ENCODE data around the gene PRKN. TPM values are rescaled to one million over a fixed set of nuclear protein-coding genes. Genes with fewer than 3 reads are reported as not detected.

The PRKN gene
- total RNA-seq, 1 donor from 2014 or later: 4.9 TPM

GRCh38 chr6:162388383-162388777 is 339.2 kb downstream of the PRKN start:
- Histone ChIP-seq H3K27me3 (no peaks in the 10 kb centered on the region), H3K9me3 (no peaks in the 10 kb centered on the region), H3K4me1 (no peaks in the 10 kb centered on the region), H3K4me3 (no peak overlapping the region), H3K27ac (no peak overlapping the region), H3K36me3 (no peaks in the 10 kb centered on the region)
- intact Hi-C loops (cut with DNase I): no loop called here
- TF ChIP-seq POLR2AphosphoS5 (IDR thresholded peaks at IDR 0.05; ENCODE audit: insufficient read depth in 1 of 2, low read depth in 1 of 2) (no peak), POLR2A (IDR thresholded peaks at IDR 0.05) (no peak)
- TF ChIP-seq, protein P1, sequence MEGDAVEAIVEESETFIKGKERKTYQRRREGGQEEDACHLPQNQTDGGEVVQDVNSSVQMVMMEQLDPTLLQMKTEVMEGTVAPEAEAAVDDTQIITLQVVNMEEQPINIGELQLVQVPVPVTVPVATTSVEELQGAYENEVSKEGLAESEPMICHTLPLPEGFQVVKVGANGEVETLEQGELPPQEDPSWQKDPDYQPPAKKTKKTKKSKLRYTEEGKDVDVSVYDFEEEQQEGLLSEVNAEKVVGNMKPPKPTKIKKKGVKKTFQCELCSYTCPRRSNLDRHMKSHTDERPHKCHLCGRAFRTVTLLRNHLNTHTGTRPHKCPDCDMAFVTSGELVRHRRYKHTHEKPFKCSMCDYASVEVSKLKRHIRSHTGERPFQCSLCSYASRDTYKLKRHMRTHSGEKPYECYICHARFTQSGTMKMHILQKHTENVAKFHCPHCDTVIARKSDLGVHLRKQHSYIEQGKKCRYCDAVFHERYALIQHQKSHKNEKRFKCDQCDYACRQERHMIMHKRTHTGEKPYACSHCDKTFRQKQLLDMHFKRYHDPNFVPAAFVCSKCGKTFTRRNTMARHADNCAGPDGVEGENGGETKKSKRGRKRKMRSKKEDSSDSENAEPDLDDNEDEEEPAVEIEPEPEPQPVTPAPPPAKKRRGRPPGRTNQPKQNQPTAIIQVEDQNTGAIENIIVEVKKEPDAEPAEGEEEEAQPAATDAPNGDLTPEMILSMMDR (IDR thresholded peaks at IDR 0.05): no peak
- DNase-seq (ENCODE audit: extremely low spot score in 2 of 2): no peak

DNA sequence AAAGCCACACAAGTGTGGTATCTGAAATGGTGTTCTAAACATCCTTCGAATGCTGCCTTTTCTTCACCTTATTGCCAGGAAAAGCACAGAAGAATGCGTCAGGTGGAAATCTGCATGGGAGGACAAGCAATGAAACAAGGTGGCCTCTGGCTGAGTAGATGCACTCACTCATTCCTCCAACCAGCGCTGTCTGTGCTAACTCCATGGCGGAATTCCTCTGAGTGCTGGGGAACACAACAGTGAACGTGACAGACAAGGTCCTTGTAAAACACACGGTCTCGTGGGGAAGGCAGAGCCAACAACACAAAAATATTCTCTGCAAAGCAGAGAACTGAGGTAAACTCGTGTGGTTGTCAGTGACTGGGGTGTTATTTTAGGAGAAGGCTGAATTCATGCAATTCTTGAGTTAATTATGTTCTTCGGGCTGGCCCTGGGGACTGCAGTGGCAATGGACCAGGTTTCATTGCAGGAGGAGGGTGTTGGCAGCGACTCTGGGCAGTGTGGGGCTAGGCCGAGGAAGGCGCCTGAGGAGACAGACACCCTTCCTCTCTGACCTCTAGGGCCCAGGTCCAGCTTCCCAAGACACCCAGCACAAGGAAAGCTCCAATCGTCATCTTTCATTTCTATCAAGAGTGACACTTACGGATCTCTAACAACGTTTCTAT is 339.7 kb downstream of the PRKN start:
- Histone ChIP-seq H3K27ac (no peak overlapping the region), H3K36me3 (no peaks in the 10 kb centered on the region), H3K4me3 (no peak overlapping the region), H3K27me3 (no peaks in the 10 kb centered on the region), H3K9me3 (no peaks in the 10 kb centered on the region), H3K4me1 (no peaks in the 10 kb centered on the region)
- TF ChIP-seq POLR2AphosphoS5 (IDR thresholded peaks at IDR 0.05; ENCODE audit: insufficient read depth in 1 of 2, low read depth in 1 of 2) (no peak), POLR2A (IDR thresholded peaks at IDR 0.05) (no peak)
- TF ChIP-seq, protein P1 (IDR thresholded peaks at IDR 0.05): no peak
- DNase-seq (ENCODE audit: extremely low spot score in 2 of 2): no peak
- intact Hi-C loops (cut with DNase I): no loop called here

- no peaks in the 10 kb centered on the region for H3K27me3 ChIP-seq
- H3K4me1 ChIP-seq: no peaks in the 10 kb centered on the region
- no peaks in the 10 kb centered on the region for H3K9me3 ChIP-seq
- no peak for DNase-seq (ENCODE audit: extremely low spot score in 2 of 2)
- no peak overlapping the region for H3K27ac ChIP-seq
- intact Hi-C loops (cut with DNase I): no loop called here
- TF ChIP-seq, protein P1 (IDR thresholded peaks at IDR 0.05): no peak
- TF ChIP-seq POLR2AphosphoS5 (IDR thresholded peaks at IDR 0.05; ENCODE audit: insufficient read depth in 1 of 2, low read depth in 1 of 2) (no peak), POLR2A (IDR thresholded peaks at IDR 0.05) (no peak)
- H3K36me3 ChIP-seq: no peaks in the 10 kb centered on the region
- H3K4me3 ChIP-seq: no peak overlapping the region
These were observed 341.6 kb downstream of the PRKN start for GRCh38 chr6:162385980-162386379.

DNA sequence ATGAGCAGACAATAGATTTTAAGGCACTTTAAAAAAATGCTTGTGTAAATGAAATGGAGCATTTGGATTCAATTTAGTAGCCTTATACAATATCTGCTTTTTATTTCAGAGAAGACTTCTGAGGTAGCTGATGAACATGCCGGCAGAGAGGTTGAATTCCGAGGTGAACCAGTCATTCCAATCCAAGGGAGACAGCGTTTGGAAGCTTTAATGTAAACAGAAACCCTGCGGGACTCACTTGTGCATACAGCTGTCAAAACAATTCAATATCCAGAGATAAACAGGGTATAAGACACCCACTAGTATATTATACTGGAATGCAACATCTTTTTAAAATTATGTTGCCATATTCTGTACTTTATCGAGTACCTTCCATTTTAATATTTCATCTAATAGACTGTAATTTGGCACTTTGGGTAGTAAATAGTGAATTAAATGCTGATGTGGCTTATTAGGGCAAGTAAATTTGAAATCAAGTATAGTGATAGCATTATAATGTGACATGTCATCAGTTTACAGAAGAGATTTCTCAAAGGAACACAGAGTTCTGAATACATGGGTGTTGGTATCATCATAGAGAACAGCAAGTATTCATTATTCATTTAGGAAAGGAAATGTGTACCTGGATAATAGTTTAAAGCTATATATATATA is 347.7 kb downstream of the PRKN start:
- DNase-seq (ENCODE audit: extremely low spot score in 2 of 2): no peak
- Histone ChIP-seq H3K4me1 (no peaks in the 10 kb centered on the region), H3K4me3 (no peak overlapping the region), H3K27ac (no peak overlapping the region), H3K36me3 (no peaks in the 10 kb centered on the region), H3K27me3 (no peaks in the 10 kb centered on the region), H3K9me3 (no peaks in the 10 kb centered on the region)
- TF ChIP-seq POLR2A (IDR thresholded peaks at IDR 0.05): no peak
- no peak for TF ChIP-seq POLR2AphosphoS5 (IDR thresholded peaks at IDR 0.05; ENCODE audit: insufficient read depth in 1 of 2, low read depth in 1 of 2)
- TF ChIP-seq, protein P1 (IDR thresholded peaks at IDR 0.05): no peak
- intact Hi-C loops (cut with DNase I): no loop called here

- no peak for DNase-seq (ENCODE audit: extremely low spot score in 2 of 2)
- intact Hi-C loops (cut with DNase I): no loop called here
- TF ChIP-seq, protein P1 (IDR thresholded peaks at IDR 0.05): no peak
- TF ChIP-seq POLR2A (IDR thresholded peaks at IDR 0.05): no peak
- TF ChIP-seq POLR2AphosphoS5 (IDR thresholded peaks at IDR 0.05; ENCODE audit: insufficient read depth in 1 of 2, low read depth in 1 of 2): no peak
- Histone ChIP-seq H3K9me3 (no peaks in the 10 kb centered on the region), H3K4me3 (no peak overlapping the region), H3K27ac (no peak overlapping the region), H3K4me1 (no peaks in the 10 kb centered on the region), H3K27me3 (no peaks in the 10 kb centered on the region), H3K36me3 (no peaks in the 10 kb centered on the region)
These were observed 349.8 kb downstream of the PRKN start for GRCh38 chr6:162377735-162378134.
